HS-5 (cell line): ENCODE results near the gene C8B.

Source experiments
- DNase-seq: peaks from one replicate; pipeline ENCODE4 v3.0.0-alpha.2; 2012; ENCODE audit warnings: low read depth

Gene C8B

DNA sequence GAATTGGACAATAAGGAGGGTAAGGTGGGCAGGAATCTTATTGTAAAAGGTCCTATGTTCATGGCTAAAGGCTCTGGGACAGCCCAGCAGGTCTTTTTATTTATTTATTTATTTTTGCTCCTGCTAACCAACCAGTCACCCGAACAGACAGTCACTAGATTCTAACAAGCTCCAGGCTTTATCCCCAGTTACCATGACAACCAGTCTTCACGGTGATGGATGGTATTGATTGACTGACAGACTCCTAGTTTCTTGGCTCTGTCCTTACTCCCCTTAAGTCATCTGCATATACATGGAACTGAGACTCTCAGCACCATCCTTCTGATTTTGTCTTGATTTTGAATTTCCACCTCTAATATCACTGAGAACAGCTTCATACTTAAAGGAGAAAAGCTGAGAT, 66.9 kb downstream of the C8B start:
- no peak for DNase-seq

DNA sequence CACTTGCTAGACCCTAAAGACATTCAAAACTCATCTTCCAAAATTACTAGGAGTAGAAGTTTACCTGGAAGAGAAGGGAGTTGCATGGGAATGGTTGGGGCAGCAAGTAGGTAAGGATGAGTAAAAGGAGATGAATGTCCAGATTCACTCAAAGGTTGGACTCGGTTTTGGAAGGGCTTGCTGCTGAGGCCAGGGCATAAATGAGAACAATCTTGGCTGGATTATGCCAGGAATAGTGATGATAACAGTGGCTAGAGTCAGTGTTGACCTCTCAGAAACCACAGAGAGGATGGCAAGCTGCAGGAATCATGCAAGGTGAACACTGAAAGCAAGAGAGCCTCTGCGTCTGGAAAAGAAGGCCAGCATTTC, 67.8 kb downstream of the C8B start:
- DNase-seq: no peak

DNA sequence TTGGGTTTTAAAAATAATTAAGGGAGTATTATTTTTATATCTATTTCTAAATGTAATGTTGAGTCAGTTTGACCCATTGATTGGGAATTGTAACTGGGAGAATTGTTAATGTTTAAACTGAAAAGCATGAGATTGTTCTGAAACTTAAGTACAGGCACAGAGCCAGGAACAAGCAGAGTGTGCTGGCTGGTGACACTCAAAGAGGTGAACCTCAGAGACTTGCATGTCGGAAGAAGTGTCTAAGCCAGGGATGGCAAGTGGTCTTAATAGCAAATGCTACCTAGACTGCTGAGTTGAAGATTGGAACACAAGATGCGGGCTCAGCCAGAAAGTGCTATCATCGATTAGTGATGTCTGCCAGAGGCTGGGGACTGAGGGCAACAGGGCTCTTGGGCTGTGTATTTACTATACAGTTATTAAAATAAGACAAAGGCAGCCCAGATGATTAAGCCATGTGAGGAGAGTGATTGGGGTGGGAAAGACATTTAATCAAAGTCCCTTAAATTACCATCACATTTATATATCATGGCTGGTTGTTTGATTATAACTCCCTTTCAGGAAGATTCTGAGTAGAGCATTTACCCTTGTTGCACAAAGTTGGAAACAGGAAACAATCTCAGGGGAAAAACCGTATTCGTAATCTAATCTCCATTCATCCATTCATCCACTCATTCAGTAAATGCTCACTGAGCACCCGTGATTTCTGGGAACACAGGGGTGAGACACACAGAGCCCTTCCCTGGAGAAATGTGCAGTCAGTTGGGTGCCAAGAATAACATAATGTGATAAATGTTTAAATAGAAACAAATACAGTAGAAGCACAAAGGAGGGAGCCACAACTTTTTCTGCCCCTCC, 68.4 kb downstream of the C8B start:
- DNase-seq: no peak

DNA sequence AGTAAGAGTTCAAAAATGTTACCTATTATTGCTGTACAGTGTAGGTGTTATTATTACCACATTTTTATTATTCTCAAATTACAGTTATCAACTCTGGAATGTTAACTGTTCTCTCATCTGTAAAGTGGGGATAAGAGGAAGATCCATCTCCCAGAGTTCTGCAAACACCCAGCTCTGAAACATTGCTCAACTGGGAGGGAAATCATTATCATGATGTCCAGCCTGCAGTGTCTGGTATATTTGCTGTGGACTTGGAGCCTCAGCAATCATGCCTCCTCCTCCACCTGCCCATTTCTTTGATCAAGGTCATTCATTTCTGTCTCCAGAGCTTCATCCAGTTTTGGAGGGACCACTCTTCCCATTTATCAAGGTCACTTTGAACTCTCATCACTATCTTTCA, 71.8 kb downstream of the C8B start:
- DNase-seq: no peak

DNA sequence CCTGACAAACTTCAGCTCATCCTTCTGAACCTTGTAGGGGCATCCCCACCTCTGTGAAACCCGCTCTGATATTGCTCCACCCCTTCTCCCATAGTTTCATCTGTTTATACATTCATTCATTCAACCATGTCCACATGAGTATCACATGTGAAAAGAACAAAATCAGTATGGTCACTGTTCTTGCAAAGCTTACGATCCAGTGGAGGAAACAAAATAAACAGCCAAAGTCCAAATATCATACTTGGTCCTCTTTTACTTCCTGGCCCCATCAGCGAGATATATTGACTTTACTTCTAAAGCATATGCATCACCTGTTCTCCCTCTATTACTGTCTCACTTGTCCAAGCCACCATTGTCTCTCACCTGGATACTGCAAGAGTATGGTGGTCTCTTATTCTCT, 75.6 kb downstream of the C8B start:
- no peak for DNase-seq

DNA sequence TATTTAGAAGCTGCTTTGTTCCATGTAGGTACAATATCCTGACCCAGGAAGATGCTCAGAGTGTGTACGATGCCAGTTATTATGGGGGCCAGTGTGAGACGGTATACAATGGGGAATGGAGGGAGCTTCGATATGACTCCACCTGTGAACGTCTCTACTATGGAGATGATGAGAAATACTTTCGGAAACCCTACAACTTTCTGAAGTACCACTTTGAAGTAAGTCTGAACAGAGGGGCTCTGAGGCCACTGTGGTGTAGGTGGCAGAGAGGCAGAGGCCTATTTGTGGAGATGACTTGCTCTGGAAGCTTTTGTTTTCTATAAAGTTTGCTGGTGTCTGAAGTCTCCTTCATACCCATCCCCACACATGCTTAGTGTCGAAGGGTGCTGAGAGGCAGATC, 84.4 kb downstream of the C8B start:
- no peak for DNase-seq

DNA sequence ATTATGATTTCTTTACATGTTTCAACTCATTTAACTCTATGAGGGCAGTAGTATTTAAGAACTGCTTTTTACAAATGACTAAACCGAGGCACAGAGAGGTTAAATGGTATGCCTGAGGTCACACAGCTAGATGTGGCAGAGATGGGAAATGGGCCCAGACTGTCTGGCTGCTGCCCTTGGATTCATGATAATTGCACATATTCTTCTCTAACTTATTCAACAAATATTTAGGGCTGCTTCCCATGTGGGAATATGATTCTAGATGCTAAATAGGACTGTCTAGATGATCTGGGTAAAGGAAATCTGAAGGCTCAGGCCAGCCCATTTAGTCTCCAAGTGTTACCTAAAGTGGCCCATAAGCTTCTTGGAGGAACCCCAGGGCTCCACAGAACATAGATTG, 85.0 kb downstream of the C8B start:
- DNase-seq: no peak
